ENCODE measurements around the gene TACC2.

DNA sequence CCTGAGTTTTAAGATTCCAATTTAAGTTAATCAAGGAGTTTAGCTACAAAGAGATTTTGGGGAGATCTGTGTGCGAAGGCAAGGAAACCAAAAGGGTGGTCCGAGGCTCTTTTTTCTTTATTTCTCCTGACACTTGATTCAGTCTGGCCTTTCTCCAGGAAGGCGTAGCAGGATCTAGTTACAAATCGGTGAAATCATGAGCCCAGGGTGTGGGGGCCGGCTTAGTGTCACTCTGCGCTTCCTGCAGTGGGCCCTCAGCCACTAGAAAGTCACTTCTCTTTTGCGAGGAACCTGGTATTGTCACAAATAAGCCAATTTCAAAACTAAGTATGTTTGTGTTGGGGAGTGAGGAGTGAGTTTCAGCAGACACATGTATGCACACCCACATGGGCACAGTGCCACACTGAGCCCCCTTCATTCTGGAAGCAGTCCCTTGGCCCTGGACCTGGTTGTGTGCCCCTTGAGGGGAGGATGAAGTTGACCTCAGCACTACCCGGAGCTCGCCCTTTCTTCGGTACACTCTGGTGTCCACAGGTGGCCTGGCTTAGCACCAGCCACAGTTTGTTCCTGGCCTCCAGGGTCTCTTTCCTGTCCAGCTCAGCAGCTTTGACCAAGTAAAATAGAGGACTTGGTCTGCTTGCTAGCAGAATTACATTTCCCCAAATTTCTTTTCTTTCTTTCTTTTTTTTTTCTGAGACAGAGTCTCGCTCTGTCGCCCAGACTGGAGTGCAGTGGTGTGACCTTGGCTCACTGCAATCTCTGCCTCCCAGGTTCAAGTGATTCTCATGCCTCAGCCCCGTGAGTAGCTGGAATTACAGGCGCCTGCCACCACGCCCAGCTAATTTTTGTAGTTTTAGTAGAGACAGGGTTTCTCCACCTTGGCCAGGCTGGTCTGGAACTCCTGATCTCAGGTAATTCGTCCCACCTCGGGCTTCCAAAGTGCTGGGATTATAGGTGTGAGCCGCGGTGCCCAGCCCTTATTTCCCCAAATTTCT, 198.2 kb downstream of the TACC2 start:
- TF ChIP-seq, protein P1, sequence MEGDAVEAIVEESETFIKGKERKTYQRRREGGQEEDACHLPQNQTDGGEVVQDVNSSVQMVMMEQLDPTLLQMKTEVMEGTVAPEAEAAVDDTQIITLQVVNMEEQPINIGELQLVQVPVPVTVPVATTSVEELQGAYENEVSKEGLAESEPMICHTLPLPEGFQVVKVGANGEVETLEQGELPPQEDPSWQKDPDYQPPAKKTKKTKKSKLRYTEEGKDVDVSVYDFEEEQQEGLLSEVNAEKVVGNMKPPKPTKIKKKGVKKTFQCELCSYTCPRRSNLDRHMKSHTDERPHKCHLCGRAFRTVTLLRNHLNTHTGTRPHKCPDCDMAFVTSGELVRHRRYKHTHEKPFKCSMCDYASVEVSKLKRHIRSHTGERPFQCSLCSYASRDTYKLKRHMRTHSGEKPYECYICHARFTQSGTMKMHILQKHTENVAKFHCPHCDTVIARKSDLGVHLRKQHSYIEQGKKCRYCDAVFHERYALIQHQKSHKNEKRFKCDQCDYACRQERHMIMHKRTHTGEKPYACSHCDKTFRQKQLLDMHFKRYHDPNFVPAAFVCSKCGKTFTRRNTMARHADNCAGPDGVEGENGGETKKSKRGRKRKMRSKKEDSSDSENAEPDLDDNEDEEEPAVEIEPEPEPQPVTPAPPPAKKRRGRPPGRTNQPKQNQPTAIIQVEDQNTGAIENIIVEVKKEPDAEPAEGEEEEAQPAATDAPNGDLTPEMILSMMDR (IDR thresholded peaks at IDR 0.05; ENCODE audit: insufficient read depth, low read depth, low read length), result no peak
- no peak for TF ChIP-seq EZH2 (IDR thresholded peaks at IDR 0.05; ENCODE audit: insufficient read depth, low read length)

All from astrocyte (in vitro differentiated cells and primary cell).